ENCODE measurements around the gene MS4A12. TPM values are rescaled to one million over a fixed set of nuclear protein-coding genes. Genes with fewer than 3 reads are reported as not detected.
"Not testable (repeated sequence)": the region's sequence is repeated elsewhere in the genome, so short reads cannot be mapped to it uniquely, and the experiment has no call there.

The MS4A12 gene
- total RNA-seq, 1 experiment from 2014 or later: not detected

DNA sequence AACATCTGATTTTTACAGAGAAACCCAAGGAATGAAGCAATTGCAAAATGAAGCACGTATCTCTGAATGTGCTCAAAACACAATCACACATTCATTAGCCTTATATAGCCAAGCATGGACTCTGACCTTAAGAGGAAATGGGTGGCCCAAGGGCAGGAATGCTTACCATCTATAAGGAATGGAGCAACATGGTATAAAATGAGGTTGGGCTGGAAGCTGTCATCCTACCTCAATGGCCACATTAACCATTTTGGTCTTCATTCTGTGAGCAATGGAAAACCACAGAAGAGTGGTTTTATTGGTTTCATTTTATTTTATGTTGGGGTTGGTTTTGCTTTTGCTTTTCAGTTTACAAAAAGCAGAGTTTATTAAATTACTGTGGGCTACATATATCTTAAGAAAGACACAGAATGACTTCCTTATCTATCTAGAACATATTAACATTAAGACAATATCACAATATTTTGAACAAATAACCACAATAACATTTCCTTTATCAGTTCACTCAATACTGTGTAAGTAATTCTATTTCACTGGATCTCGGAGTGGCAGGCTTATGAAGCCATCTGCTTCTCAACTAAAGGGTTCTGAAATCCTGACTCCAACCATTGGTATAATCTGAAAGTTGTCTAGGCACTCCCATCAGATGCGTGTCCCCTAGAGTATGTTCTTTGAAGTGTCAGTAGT is 11.8 kb downstream of the MS4A12 start:
- no peak overlapping the region for H3K4me3 Mint-ChIP-seq
- H3K27me3 Mint-ChIP-seq (ENCODE audit: low read depth): no peaks in the 10 kb centered on the region
- ChIA-PET CTCF (interaction anchor here (1.6 kb wide), 1 partner anchor 140 kb away, joined by 3 read pairs; no protein-coding TSS in a partner anchor), POLR2A (no interaction called here)
- peaks cover 34% of the 10 kb centered on the region for H3K4me1 Mint-ChIP-seq
- peaks cover 8% of the 10 kb centered on the region for H3K36me3 Mint-ChIP-seq
- ATAC-seq (no peak), DNase-seq (ENCODE audit: low spot score) (no peak)
- H3K27ac Mint-ChIP-seq: no peak overlapping the region
- H3K9me3 Mint-ChIP-seq: peaks cover 22% of the 10 kb centered on the region
- no peak for TF ChIP-seq IRF2 (CRISPR knock-in tag; IDR thresholded peaks at IDR 0.05; ENCODE audit: borderline replicate concordance, low read depth)
- TF ChIP-seq, protein P1, sequence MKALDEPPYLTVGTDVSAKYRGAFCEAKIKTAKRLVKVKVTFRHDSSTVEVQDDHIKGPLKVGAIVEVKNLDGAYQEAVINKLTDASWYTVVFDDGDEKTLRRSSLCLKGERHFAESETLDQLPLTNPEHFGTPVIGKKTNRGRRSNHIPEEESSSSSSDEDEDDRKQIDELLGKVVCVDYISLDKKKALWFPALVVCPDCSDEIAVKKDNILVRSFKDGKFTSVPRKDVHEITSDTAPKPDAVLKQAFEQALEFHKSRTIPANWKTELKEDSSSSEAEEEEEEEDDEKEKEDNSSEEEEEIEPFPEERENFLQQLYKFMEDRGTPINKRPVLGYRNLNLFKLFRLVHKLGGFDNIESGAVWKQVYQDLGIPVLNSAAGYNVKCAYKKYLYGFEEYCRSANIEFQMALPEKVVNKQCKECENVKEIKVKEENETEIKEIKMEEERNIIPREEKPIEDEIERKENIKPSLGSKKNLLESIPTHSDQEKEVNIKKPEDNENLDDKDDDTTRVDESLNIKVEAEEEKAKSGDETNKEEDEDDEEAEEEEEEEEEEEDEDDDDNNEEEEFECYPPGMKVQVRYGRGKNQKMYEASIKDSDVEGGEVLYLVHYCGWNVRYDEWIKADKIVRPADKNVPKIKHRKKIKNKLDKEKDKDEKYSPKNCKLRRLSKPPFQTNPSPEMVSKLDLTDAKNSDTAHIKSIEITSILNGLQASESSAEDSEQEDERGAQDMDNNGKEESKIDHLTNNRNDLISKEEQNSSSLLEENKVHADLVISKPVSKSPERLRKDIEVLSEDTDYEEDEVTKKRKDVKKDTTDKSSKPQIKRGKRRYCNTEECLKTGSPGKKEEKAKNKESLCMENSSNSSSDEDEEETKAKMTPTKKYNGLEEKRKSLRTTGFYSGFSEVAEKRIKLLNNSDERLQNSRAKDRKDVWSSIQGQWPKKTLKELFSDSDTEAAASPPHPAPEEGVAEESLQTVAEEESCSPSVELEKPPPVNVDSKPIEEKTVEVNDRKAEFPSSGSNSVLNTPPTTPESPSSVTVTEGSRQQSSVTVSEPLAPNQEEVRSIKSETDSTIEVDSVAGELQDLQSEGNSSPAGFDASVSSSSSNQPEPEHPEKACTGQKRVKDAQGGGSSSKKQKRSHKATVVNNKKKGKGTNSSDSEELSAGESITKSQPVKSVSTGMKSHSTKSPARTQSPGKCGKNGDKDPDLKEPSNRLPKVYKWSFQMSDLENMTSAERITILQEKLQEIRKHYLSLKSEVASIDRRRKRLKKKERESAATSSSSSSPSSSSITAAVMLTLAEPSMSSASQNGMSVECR (CRISPR knock-in tag; IDR thresholded peaks at IDR 0.05; ENCODE audit: borderline replicate concordance): no peak
- TF ChIP-seq, protein P2, sequence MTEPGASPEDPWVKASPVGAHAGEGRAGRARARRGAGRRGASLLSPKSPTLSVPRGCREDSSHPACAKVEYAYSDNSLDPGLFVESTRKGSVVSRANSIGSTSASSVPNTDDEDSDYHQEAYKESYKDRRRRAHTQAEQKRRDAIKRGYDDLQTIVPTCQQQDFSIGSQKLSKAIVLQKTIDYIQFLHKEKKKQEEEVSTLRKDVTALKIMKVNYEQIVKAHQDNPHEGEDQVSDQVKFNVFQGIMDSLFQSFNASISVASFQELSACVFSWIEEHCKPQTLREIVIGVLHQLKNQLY (CRISPR knock-in tag; IDR thresholded peaks at IDR 0.05): no peak
- TF ChIP-seq, protein P3, sequence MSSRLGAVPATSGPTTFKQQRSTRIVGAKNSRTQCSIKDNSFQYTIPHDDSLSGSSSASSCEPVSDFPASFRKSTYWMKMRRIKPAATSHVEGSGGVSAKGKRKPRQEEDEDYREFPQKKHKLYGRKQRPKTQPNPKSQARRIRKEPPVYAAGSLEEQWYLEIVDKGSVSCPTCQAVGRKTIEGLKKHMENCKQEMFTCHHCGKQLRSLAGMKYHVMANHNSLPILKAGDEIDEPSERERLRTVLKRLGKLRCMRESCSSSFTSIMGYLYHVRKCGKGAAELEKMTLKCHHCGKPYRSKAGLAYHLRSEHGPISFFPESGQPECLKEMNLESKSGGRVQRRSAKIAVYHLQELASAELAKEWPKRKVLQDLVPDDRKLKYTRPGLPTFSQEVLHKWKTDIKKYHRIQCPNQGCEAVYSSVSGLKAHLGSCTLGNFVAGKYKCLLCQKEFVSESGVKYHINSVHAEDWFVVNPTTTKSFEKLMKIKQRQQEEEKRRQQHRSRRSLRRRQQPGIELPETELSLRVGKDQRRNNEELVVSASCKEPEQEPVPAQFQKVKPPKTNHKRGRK (CRISPR knock-in tag; IDR thresholded peaks at IDR 0.05; ENCODE audit: borderline replicate concordance): no peak
- TF ChIP-seq, protein P4, sequence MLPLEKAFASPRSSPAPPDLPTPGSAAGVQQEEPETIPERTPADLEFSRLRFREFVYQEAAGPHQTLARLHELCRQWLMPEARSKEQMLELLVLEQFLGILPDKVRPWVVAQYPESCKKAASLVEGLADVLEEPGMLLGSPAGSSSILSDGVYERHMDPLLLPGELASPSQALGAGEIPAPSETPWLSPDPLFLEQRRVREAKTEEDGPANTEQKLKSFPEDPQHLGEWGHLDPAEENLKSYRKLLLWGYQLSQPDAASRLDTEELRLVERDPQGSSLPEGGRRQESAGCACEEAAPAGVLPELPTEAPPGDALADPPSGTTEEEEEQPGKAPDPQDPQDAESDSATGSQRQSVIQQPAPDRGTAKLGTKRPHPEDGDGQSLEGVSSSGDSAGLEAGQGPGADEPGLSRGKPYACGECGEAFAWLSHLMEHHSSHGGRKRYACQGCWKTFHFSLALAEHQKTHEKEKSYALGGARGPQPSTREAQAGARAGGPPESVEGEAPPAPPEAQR (CRISPR knock-in tag; IDR thresholded peaks at IDR 0.05): no peak
- TF ChIP-seq, protein P5, sequence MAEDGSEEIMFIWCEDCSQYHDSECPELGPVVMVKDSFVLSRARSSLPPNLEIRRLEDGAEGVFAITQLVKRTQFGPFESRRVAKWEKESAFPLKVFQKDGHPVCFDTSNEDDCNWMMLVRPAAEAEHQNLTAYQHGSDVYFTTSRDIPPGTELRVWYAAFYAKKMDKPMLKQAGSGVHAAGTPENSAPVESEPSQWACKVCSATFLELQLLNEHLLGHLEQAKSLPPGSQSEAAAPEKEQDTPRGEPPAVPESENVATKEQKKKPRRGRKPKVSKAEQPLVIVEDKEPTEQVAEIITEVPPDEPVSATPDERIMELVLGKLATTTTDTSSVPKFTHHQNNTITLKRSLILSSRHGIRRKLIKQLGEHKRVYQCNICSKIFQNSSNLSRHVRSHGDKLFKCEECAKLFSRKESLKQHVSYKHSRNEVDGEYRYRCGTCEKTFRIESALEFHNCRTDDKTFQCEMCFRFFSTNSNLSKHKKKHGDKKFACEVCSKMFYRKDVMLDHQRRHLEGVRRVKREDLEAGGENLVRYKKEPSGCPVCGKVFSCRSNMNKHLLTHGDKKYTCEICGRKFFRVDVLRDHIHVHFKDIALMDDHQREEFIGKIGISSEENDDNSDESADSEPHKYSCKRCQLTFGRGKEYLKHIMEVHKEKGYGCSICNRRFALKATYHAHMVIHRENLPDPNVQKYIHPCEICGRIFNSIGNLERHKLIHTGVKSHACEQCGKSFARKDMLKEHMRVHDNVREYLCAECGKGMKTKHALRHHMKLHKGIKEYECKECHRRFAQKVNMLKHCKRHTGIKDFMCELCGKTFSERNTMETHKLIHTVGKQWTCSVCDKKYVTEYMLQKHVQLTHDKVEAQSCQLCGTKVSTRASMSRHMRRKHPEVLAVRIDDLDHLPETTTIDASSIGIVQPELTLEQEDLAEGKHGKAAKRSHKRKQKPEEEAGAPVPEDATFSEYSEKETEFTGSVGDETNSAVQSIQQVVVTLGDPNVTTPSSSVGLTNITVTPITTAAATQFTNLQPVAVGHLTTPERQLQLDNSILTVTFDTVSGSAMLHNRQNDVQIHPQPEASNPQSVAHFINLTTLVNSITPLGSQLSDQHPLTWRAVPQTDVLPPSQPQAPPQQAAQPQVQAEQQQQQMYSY (CRISPR knock-in tag; IDR thresholded peaks at IDR 0.05): no peak
- no peak for TF ChIP-seq TCF7 (CRISPR knock-in tag; IDR thresholded peaks at IDR 0.05; ENCODE audit: low read depth)
- no peak for TF ChIP-seq ELF4 (CRISPR knock-in tag; IDR thresholded peaks at IDR 0.05; ENCODE audit: low read depth)
- TF ChIP-seq RORB (CRISPR knock-in tag; IDR thresholded peaks at IDR 0.05): no peak
- no peak for TF ChIP-seq ZNF671 (CRISPR knock-in tag; IDR thresholded peaks at IDR 0.05)
- TF ChIP-seq MXD4 (CRISPR knock-in tag; IDR thresholded peaks at IDR 0.05; ENCODE audit: borderline replicate concordance): no peak
- TF ChIP-seq FOXJ3 (CRISPR knock-in tag; IDR thresholded peaks at IDR 0.05; ENCODE audit: borderline replicate concordance): no peak
- TF ChIP-seq ZNF396 (CRISPR knock-in tag; IDR thresholded peaks at IDR 0.05; ENCODE audit: borderline replicate concordance): no peak
- no peak for TF ChIP-seq CREM (CRISPR knock-in tag; IDR thresholded peaks at IDR 0.05)
- TF ChIP-seq, protein P6, sequence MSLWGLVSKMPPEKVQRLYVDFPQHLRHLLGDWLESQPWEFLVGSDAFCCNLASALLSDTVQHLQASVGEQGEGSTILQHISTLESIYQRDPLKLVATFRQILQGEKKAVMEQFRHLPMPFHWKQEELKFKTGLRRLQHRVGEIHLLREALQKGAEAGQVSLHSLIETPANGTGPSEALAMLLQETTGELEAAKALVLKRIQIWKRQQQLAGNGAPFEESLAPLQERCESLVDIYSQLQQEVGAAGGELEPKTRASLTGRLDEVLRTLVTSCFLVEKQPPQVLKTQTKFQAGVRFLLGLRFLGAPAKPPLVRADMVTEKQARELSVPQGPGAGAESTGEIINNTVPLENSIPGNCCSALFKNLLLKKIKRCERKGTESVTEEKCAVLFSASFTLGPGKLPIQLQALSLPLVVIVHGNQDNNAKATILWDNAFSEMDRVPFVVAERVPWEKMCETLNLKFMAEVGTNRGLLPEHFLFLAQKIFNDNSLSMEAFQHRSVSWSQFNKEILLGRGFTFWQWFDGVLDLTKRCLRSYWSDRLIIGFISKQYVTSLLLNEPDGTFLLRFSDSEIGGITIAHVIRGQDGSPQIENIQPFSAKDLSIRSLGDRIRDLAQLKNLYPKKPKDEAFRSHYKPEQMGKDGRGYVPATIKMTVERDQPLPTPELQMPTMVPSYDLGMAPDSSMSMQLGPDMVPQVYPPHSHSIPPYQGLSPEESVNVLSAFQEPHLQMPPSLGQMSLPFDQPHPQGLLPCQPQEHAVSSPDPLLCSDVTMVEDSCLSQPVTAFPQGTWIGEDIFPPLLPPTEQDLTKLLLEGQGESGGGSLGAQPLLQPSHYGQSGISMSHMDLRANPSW (CRISPR knock-in tag; conservative IDR thresholded peaks at IDR 0.05; ENCODE audit: low read depth): no peak
- TF ChIP-seq SOX15 (CRISPR knock-in tag; IDR thresholded peaks at IDR 0.05): no peak

DNA sequence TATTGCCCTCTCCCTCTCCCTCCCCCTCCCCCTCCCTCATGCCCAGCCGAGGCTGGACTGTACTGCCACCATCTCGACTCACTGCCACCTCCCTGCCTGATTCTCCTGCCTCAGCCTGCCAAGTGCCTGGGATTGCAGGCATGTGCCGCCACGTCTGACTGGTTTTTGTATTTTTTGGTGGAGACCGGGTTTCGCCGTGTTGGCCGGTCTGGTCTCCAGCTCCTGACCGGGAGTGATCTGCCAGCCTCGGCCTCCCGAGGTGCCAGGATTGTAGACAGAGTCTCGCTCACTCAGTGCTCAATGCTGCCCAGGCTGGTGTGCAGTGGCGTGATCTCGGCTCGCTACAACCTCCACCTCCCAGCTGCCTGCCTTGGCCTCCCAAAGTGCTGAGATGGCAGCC is 17.0 kb downstream of the MS4A12 start:
- H3K4me1 Mint-ChIP-seq; CTCF ChIA-PET; ATAC-seq; H3K27ac Mint-ChIP-seq; H3K4me3 Mint-ChIP-seq; POLR2A ChIA-PET; H3K27me3 Mint-ChIP-seq (ENCODE audit: low read depth); DNase-seq (ENCODE audit: low spot score): not testable (repeated sequence)
- peaks cover 28% of the 10 kb centered on the region for H3K9me3 Mint-ChIP-seq
- H3K36me3 Mint-ChIP-seq: peaks cover 19% of the 10 kb centered on the region

DNA sequence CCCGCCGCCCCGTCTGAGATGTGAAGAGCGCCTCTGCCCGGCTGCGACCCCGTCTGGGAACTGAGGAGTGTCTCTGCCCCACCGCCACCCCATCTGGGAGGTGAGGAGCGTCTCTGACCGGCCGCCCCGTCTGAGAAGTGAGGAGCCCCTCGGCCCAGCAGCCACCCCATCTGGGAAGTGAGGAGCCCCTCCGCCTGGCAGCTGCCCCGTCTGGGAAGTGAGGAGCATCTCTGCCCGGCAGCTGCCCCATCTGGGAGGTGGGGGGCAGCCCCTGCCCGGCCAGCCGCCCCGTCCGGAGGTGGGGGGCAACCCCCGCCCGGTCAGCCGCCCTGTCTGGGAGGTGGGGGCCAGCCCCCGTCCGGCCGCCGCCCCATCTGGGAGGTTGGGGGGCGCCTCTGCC is 17.6 kb downstream of the MS4A12 start:
- ATAC-seq; CTCF ChIA-PET; H3K4me1 Mint-ChIP-seq; H3K4me3 Mint-ChIP-seq; H3K27ac Mint-ChIP-seq; DNase-seq (ENCODE audit: low spot score); H3K27me3 Mint-ChIP-seq (ENCODE audit: low read depth); POLR2A ChIA-PET: not testable (repeated sequence)
- Mint-ChIP-seq H3K9me3 (peaks cover 28% of the 10 kb centered on the region), H3K36me3 (peaks cover 19% of the 10 kb centered on the region)
